H1 (cell line): Measurements from ENCODE around the gene MBD3L2.

Source experiments
- CHD2 ChIP-seq: IDR thresholded peaks from 2 replicates; pipeline ENCODE4 v1.6.1; 2012; ENCODE audit warnings: low read length, improper control_type of control experiment
- PHF8 ChIP-seq: fragments of 200-600 bp; sonication (generic); conservative IDR thresholded peaks from 2 replicates; pipeline ENCODE4 v1.7.1; 2012; ENCODE audit warnings: low read depth, mild to moderate bottlenecking, inconsistent platforms, low read length, moderate library complexity
- POLR2A ChIP-seq, 2 experiments: IDR thresholded peaks; 1 replicate in 1 of 2; 2 replicates in 1 of 2; pipeline ENCODE4 v1.6.1; 2011; ENCODE audit warnings: low read depth in 2 of 2, low read length in 2 of 2, mild to moderate bottlenecking in 2 of 2; ENCODE audit errors: control extremely low read depth in 1 of 2
- POLR2AphosphoS5 ChIP-seq: IDR thresholded peaks from 2 replicates; pipeline ENCODE4 v1.6.1; 2011; ENCODE audit warnings: low read depth, low read length
- RAD21 ChIP-seq, 2 experiments: IDR thresholded peaks in 1 of 2; conservative IDR thresholded peaks in 1 of 2; 2 replicates each; pipeline ENCODE4 v1.6.1; 2011; ENCODE audit warnings: low read depth in 2 of 2, low read length in 2 of 2, improper control_type of control experiment in 1 of 2, inconsistent platforms in 1 of 2, mild to moderate bottlenecking in 1 of 2, moderate library complexity in 1 of 2
- RFX5 ChIP-seq: IDR thresholded peaks from 2 replicates; pipeline ENCODE4 v1.6.1; 2011; ENCODE audit warnings: low read depth, low read length, improper control_type of control experiment, borderline replicate concordance
- TF ChIP-seq, protein P1 (sequence below), 3 experiments: IDR thresholded peaks; 1 replicate in 2 of 3; 2 replicates in 1 of 3; pipeline versions ENCODE4 v1.5.1 to v1.6.1; 2011; ENCODE audit warnings: low read length in 3 of 3, mild to moderate bottlenecking in 3 of 3, inconsistent platforms in 2 of 3, low read depth in 1 of 3, moderate library complexity in 1 of 3; ENCODE audit not compliant: insufficient read depth in 1 of 3; ENCODE audit errors: control extremely low read depth in 1 of 3

- no peak for TF ChIP-seq POLR2AphosphoS5
- TF ChIP-seq, protein P1, sequence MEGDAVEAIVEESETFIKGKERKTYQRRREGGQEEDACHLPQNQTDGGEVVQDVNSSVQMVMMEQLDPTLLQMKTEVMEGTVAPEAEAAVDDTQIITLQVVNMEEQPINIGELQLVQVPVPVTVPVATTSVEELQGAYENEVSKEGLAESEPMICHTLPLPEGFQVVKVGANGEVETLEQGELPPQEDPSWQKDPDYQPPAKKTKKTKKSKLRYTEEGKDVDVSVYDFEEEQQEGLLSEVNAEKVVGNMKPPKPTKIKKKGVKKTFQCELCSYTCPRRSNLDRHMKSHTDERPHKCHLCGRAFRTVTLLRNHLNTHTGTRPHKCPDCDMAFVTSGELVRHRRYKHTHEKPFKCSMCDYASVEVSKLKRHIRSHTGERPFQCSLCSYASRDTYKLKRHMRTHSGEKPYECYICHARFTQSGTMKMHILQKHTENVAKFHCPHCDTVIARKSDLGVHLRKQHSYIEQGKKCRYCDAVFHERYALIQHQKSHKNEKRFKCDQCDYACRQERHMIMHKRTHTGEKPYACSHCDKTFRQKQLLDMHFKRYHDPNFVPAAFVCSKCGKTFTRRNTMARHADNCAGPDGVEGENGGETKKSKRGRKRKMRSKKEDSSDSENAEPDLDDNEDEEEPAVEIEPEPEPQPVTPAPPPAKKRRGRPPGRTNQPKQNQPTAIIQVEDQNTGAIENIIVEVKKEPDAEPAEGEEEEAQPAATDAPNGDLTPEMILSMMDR (IDR thresholded peaks at IDR 0.05; ENCODE audit: control extremely low read depth in 1 of 3, insufficient read depth in 1 of 3, low read depth in 1 of 3, low read length in 3 of 3), result no peak
- TF ChIP-seq RAD21 (IDR thresholded peaks at IDR 0.05 in 1 of 2, conservative IDR thresholded peaks at IDR 0.05 in 1 of 2; ENCODE audit: low read depth in 2 of 2, low read length in 2 of 2), result no peak
- TF ChIP-seq CHD2, result no peak
- no peak for TF ChIP-seq RFX5
- TF ChIP-seq PHF8, result no peak
- TF ChIP-seq POLR2A (IDR thresholded peaks at IDR 0.05; ENCODE audit: control extremely low read depth in 1 of 2, low read depth in 2 of 2, low read length in 2 of 2), result no peak
These were observed 19.5 kb downstream of the MBD3L2 start for GRCh38 chr19:7068599-7068998.
